SK-N-MC (cell line): ENCODE results near the gene RGS7.

Experiments
- EZH2 ChIP-seq: fragments of 200-600 bp; sonication (generic); IDR thresholded peaks from one replicate; pipeline ENCODE4 v1.6.1; 2017; ENCODE audit warnings: antibody characterized with exemption
- POLR2AphosphoS5 ChIP-seq: IDR thresholded peaks from 2 replicates; pipeline ENCODE4 v1.6.1; 2012; ENCODE audit warnings: mild to moderate bottlenecking, low read depth, low read length, borderline replicate concordance

- TF ChIP-seq EZH2 = no peak
- TF ChIP-seq POLR2AphosphoS5 = no peak
Measured at GRCh38 chr1:241109039-241109438, 248.0 kb downstream of the RGS7 start.
